HG03432 (cell line): ENCODE measurements around the gene JDP2.

ENCODE experiments used
- ATAC-seq: cut with Tn5 transposase; IDR thresholded peaks from one replicate; pipeline ENCODE4 v1.9.1; 2021; ENCODE audit warnings: mild to moderate bottlenecking, moderate library complexity; ENCODE audit not compliant: unreplicated experiment

The JDP2 gene

GRCh38 chr14:75479770-75480600 is 52.2 kb downstream of the JDP2 start:
- ATAC-seq = no peak

- no peak for ATAC-seq
These were observed 54.5 kb downstream of the JDP2 start for GRCh38 chr14:75482366-75482765.

- no peak for ATAC-seq
These were observed 57.0 kb downstream of the JDP2 start for GRCh38 chr14:75484711-75485429.

- ATAC-seq = no peak
These were observed 58.5 kb downstream of the JDP2 start for GRCh38 chr14:75486318-75486717.

GRCh38 chr14:75487155-75487671 is 59.4 kb downstream of the JDP2 start:
- ATAC-seq = peak; percentile 86

- ATAC-seq = no peak
These were observed 61.6 kb downstream of the JDP2 start for GRCh38 chr14:75489480-75489837.

GRCh38 chr14:75491376-75491978 is 63.7 kb downstream of the JDP2 start:
- ATAC-seq = no peak

GRCh38 chr14:75492832-75493591 is 65.2 kb downstream of the JDP2 start:
- ATAC-seq = no peak

GRCh38 chr14:75493592-75494087 is 65.8 kb downstream of the JDP2 start:
- no peak for ATAC-seq

GRCh38 chr14:75494896-75495295 is 67.1 kb downstream of the JDP2 start:
- no peak for ATAC-seq

- no peak for ATAC-seq
These were observed 67.6 kb downstream of the JDP2 start for GRCh38 chr14:75495399-75495798.

GRCh38 chr14:75495882-75496281 is 68.1 kb downstream of the JDP2 start:
- ATAC-seq = no peak

GRCh38 chr14:75496755-75497154 is 68.9 kb downstream of the JDP2 start:
- no peak for ATAC-seq

- no peak for ATAC-seq
These were observed 69.4 kb downstream of the JDP2 start for GRCh38 chr14:75497191-75497590.

- ATAC-seq = no peak
These were observed 69.9 kb downstream of the JDP2 start for GRCh38 chr14:75497701-75498100.

GRCh38 chr14:75499084-75499875 is 71.5 kb downstream of the JDP2 start:
- ATAC-seq = peak; percentile 81

- ATAC-seq = no peak
These were observed 73.3 kb downstream of the JDP2 start for GRCh38 chr14:75501080-75501479.

GRCh38 chr14:75504411-75504810 is 76.6 kb downstream of the JDP2 start:
- ATAC-seq = no peak

GRCh38 chr14:75506930-75507329 is 79.1 kb downstream of the JDP2 start:
- ATAC-seq = no peak

GRCh38 chr14:75510547-75510946 is 82.7 kb downstream of the JDP2 start:
- no peak for ATAC-seq
